H1 (cell line): ENCODE data around the gene CTIF. TPM values are rescaled to one million over a fixed set of nuclear protein-coding genes. Genes with fewer than 3 reads are reported as not detected.

Experiments
- CREB1 ChIP-seq: IDR thresholded peaks from 2 replicates; pipeline ENCODE4 v1.6.1; 2012; ENCODE audit warnings: inconsistent platforms
- SIX5 ChIP-seq: IDR thresholded peaks from 2 replicates; pipeline ENCODE4 v1.6.1; 2011; ENCODE audit warnings: mild to moderate bottlenecking, low read depth, low read length
- SP1 ChIP-seq: IDR thresholded peaks from 2 replicates; pipeline ENCODE4 v1.6.1; 2011; ENCODE audit warnings: low read depth, low read length
- polyA plus RNA-seq, 7 experiments: library from polyadenylated mRNA; depleted of rRNA in 3 of 7; stranded (reverse) in 5 of 7; unstranded in 2 of 7; fragments of >200 nt in 5 of 7; fragments of 200-250 nt in 2 of 7; gene quantifications; 1 replicate in 5 of 7; 2 replicates in 1 of 7; 4 replicates in 1 of 7; pipeline versions ENCODE4 v1.2.1 to v1.2.3, GENCODE V29; 2011 to 2013; ENCODE audit warnings: missing spikeins in 2 of 7, mixed read lengths in 2 of 7
- total RNA-seq: library from RNA; stranded (reverse); fragmentation: NEBNext Ultra II Directional; extraction: Animal tissue kit (Norgen Biotek cat#: 25700); gene quantifications from 2 replicates; pipeline ENCODE4 v1.2.1, GENCODE V29; 2021
- TF ChIP-seq, protein P1 (sequence below), 3 experiments: IDR thresholded peaks; 1 replicate in 2 of 3; 2 replicates in 1 of 3; pipeline versions ENCODE4 v1.5.1 to v1.6.1; 2011; ENCODE audit warnings: low read length in 3 of 3, mild to moderate bottlenecking in 3 of 3, inconsistent platforms in 2 of 3, low read depth in 1 of 3, moderate library complexity in 1 of 3; ENCODE audit not compliant: insufficient read depth in 1 of 3; ENCODE audit errors: control extremely low read depth in 1 of 3

The CTIF gene
- total and polyA plus RNA-seq, 2 of the 8 experiments (the other 6 are each of a cell fraction or from before 2014, with no cell fraction given), result 9.0 to 17.8 TPM

DNA sequence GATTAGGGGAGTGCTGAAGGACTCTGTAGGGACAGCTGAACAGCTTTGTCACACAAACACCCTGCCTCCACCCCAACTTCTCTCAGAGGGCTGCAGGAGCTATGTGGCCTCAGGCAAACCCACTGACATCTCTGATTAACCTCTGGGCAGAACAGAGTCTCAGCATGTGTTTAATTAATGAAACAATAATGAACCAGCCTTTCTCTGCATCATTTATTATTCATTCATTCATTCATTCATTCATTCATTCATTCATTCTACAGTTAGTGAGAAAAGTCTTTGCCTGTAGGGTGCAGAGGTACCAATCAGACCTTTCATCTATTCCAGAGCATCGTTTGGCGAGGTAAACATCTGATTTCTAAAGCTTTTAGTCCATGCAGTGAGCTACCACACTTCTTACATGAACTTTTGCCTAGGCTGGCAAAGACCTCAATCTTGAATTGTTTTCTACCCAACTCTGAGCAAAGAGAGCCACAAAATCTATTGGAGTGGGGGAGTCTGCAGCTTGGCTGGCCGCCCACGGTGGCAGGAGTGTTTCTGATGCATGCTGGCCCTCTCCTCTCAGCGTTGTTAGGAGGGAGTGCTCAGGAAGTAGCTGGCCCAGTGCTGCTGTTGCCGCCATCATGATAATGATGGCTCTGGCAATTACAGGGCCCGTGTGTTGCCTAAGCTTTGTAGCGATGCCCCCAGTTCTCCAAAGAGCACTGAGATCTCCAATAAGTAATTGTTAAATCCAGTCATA, 213.1 kb downstream of the CTIF start (continued):
- TF ChIP-seq SP1, result no peak
- no peak for TF ChIP-seq SIX5
- TF ChIP-seq CREB1, result no peak
- TF ChIP-seq, protein P1, sequence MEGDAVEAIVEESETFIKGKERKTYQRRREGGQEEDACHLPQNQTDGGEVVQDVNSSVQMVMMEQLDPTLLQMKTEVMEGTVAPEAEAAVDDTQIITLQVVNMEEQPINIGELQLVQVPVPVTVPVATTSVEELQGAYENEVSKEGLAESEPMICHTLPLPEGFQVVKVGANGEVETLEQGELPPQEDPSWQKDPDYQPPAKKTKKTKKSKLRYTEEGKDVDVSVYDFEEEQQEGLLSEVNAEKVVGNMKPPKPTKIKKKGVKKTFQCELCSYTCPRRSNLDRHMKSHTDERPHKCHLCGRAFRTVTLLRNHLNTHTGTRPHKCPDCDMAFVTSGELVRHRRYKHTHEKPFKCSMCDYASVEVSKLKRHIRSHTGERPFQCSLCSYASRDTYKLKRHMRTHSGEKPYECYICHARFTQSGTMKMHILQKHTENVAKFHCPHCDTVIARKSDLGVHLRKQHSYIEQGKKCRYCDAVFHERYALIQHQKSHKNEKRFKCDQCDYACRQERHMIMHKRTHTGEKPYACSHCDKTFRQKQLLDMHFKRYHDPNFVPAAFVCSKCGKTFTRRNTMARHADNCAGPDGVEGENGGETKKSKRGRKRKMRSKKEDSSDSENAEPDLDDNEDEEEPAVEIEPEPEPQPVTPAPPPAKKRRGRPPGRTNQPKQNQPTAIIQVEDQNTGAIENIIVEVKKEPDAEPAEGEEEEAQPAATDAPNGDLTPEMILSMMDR (IDR thresholded peaks at IDR 0.05; ENCODE audit: control extremely low read depth in 1 of 3, insufficient read depth in 1 of 3, low read depth in 1 of 3, low read length in 3 of 3), result no peak
